NCI-H2107 treated with DMSO at 0.1 percent for 48 hours (cell line): ENCODE results near the gene CBX1.
"Not testable (repeated sequence)": the region's sequence is repeated elsewhere in the genome, so short reads cannot be mapped to it uniquely, and the experiment has no call there.

Experiments used
- DNase-seq: peaks from one replicate; lab custom pipeline; 2025; ENCODE audit not compliant: unreplicated experiment; lab: John Stamatoyannopoulos, UW

Gene CBX1

GRCh38 chr17:48123776-48124388 is 22.6 kb upstream of the CBX1 start:
- DNase-seq: no peak

GRCh38 chr17:48123111-48123510 is 21.8 kb upstream of the CBX1 start:
- DNase-seq: no peak

GRCh38 chr17:48122665-48123045 is 21.4 kb upstream of the CBX1 start:
- no peak for DNase-seq

- no peak for DNase-seq
These were observed 20.8 kb upstream of the CBX1 start for GRCh38 chr17:48121923-48122664.

GRCh38 chr17:48113201-48113676 is 12.0 kb upstream of the CBX1 start:
- no peak for DNase-seq

GRCh38 chr17:48111937-48112241 is 10.6 kb upstream of the CBX1 start:
- DNase-seq: no peak

- DNase-seq: no peak
These were observed 9.5 kb upstream of the CBX1 start for GRCh38 chr17:48110761-48111160.

- peak; percentile 77 for DNase-seq
These were observed 6.1 kb upstream of the CBX1 start, which contains the start of gene SNX11 for GRCh38 chr17:48107137-48108055. TSS of gene SNX11 (plus strand) at chr17:48107766. CDS start at chr17:48112044, 4,278 bp downstream.

GRCh38 chr17:48106802-48107136 is 5.5 kb upstream of the CBX1 start:
- DNase-seq: no peak

GRCh38 chr17:48104440-48104839 is 3.2 kb upstream of the CBX1 start:
- DNase-seq: no peak

- no peak for DNase-seq
These were observed 1.8 kb upstream of the CBX1 start for GRCh38 chr17:48102798-48103715.

- no peak for DNase-seq
These were observed 919 bp upstream of the CBX1 start for GRCh38 chr17:48102043-48102750.

- DNase-seq: peak; percentile 28
These were observed 677 bp downstream of the CBX1 start for GRCh38 chr17:48100591-48101011.

- DNase-seq: no peak
These were observed 1.1 kb downstream of the CBX1 start for GRCh38 chr17:48100160-48100559.

- DNase-seq: no peak
These were observed 5.7 kb downstream of the CBX1 start for GRCh38 chr17:48095611-48096010.

- DNase-seq: no peak
These were observed 7.8 kb downstream of the CBX1 start for GRCh38 chr17:48093341-48094045.

GRCh38 chr17:48084932-48085331 is 16.3 kb downstream of the CBX1 start:
- no peak for DNase-seq

GRCh38 chr17:48081858-48082257 is 19.4 kb downstream of the CBX1 start:
- DNase-seq: no peak

- not testable (repeated sequence) for DNase-seq
These were observed 24.1 kb downstream of the CBX1 start for GRCh38 chr17:48077152-48077551.
